ENCODE data around the gene TEX11.
"Not testable (repeated sequence)": the region's sequence is repeated elsewhere in the genome, so short reads cannot be mapped to it uniquely, and the experiment has no call there.

TEX11 gene

DNA sequence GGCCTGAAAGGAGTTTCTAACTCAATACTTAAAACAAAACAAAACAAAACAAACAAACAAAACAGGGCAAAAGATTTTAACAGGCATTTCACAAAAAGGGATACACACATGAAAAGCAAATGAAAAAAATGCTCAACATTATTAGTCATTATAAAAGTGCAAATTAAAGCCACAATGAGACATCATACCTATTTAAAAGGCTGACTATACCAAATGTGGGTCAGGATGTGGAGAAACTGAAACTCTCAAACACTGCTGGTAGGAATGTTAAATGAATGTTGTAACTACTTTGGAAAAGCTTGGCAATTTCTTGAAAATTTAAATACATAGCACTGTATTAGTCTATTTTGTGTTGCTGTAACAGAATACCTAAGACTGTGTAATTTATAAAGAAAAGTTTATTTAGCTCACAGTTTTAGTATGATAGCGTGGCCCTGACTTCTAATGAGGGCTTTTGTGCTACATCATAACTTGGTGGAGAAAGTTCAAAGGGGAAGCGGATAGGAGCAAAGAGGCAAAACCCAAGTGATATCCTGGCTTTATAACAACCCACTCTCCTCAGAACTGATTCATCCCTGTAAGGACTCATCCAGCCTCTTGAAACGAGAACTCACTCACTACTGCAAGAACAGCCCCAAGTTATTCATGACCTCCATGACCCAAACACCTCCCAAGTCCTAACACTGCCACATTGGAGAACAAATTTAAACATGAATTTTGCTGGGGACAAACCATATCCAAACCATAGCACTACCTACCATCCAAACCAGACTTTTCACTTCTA, 214.0 kb downstream of the TEX11 start:
- Histone ChIP-seq H2BK15ac (ENCODE audit: low read depth, poor library complexity, severe bottlenecking) (no peak overlapping the region), H2BK12ac (ENCODE audit: low read length in 2 of 2) (no peak overlapping the region), H3K14ac (ENCODE audit: low read length in 2 of 2) (no peak overlapping the region), H3K23ac (ENCODE audit: low read length in 2 of 2) (no peak overlapping the region), H3K4me1 (ENCODE audit: control insufficient read depth, insufficient read depth, low read depth, low read length) (no peaks in the 10 kb centered on the region), H3K4me3 (ENCODE audit: insufficient read depth in 1 of 2, low read depth in 1 of 2, low read length in 2 of 2) (no peak overlapping the region), H3K36me3 (ENCODE audit: control insufficient read depth in 1 of 2, insufficient read depth in 2 of 2, low read depth in 1 of 2, low read length in 2 of 2) (no peaks in the 10 kb centered on the region), H3K18ac (ENCODE audit: low read depth in 1 of 2, low read length in 2 of 2) (no peak overlapping the region), H3K4me2 (ENCODE audit: low read length, poor library complexity, severe bottlenecking) (no peak overlapping the region), H2BK5ac (ENCODE audit: low read depth, low read length, poor library complexity, severe bottlenecking) (no peak overlapping the region), H3K79me1 (replicated peaks; ENCODE audit: low read length, poor library complexity, severe bottlenecking) (no peaks in the 10 kb centered on the region), H3K9me3 (ENCODE audit: control insufficient read depth, low read length) (no peaks in the 10 kb centered on the region), H2AK5ac (ENCODE audit: low read length, severe bottlenecking) (no peak overlapping the region), H3K27me3 (ENCODE audit: control insufficient read depth in 1 of 2, insufficient read depth in 1 of 2, low read length in 2 of 2) (peaks cover 0 to 16% of the 10 kb centered on the region in 2 experiments), H4K8ac (ENCODE audit: low read length) (no peak overlapping the region), H2BK120ac (ENCODE audit: low read depth, low read length) (no peak overlapping the region), H3K27ac (ENCODE audit: low read length, poor library complexity, severe bottlenecking) (no peak overlapping the region), H3K9ac (ENCODE audit: low read length) (no peak overlapping the region), H2AFZ (ENCODE audit: low read depth, low read length) (no peak overlapping the region), H3K4ac (ENCODE audit: low read depth in 1 of 2, low read length in 2 of 2) (no peak overlapping the region), H4K91ac (ENCODE audit: low read length) (no peak overlapping the region)
- WGBS: 81% methylated on average over 2 of the region's 3 CpGs
- DNase-seq: no peak

DNA sequence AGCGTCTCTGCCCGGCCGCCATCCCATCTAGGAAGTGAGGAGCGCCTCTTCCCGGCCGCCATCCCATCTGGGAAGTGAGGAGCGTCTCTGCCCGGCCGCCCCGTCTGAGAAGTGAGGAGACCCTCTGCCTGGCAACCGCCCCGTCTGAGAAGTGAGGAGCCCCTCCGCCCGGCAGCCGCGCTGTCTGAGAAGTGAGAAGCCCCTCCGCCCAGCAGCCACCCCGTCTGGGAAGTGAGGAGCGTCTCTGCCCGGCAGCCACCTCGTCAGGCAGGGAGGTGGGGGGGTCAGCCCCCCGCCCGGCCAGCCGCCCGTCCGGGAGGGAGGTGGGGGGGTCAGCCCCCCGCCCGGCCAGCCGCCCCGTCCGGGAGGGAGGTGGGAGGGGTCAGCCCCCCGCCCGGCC, 229.1 kb downstream of the TEX11 start:
- WGBS: 97% methylated on average over 6 of the region's 33 CpGs
- not testable (repeated sequence) for H3K27ac ChIP-seq (ENCODE audit: low read length, poor library complexity, severe bottlenecking); H3K36me3 ChIP-seq (ENCODE audit: control insufficient read depth in 1 of 2, insufficient read depth in 2 of 2, low read depth in 1 of 2, low read length in 2 of 2); H3K4me1 ChIP-seq (ENCODE audit: control insufficient read depth, insufficient read depth, low read depth, low read length); H4K8ac ChIP-seq (ENCODE audit: low read length); H3K79me1 ChIP-seq (replicated peaks; ENCODE audit: low read length, poor library complexity, severe bottlenecking); H2BK15ac ChIP-seq (ENCODE audit: low read depth, poor library complexity, severe bottlenecking); H4K91ac ChIP-seq (ENCODE audit: low read length); H3K4me2 ChIP-seq (ENCODE audit: low read length, poor library complexity, severe bottlenecking); H3K9ac ChIP-seq (ENCODE audit: low read length); H3K9me3 ChIP-seq (ENCODE audit: control insufficient read depth, low read length); H2AFZ ChIP-seq (ENCODE audit: low read depth, low read length); H3K18ac ChIP-seq (ENCODE audit: low read depth in 1 of 2, low read length in 2 of 2); H3K4ac ChIP-seq (ENCODE audit: low read depth in 1 of 2, low read length in 2 of 2); H2BK12ac ChIP-seq (ENCODE audit: low read length in 2 of 2); H2BK5ac ChIP-seq (ENCODE audit: low read depth, low read length, poor library complexity, severe bottlenecking); H3K23ac ChIP-seq (ENCODE audit: low read length in 2 of 2); H3K4me3 ChIP-seq (ENCODE audit: insufficient read depth in 1 of 2, low read depth in 1 of 2, low read length in 2 of 2); H2AK5ac ChIP-seq (ENCODE audit: low read length, severe bottlenecking); DNase-seq; H3K14ac ChIP-seq (ENCODE audit: low read length in 2 of 2); H2BK120ac ChIP-seq (ENCODE audit: low read depth, low read length)
- peaks cover 0 to 13% of the 10 kb centered on the region in 2 experiments for H3K27me3 ChIP-seq (ENCODE audit: control insufficient read depth in 1 of 2, insufficient read depth in 1 of 2, low read length in 2 of 2)

DNA sequence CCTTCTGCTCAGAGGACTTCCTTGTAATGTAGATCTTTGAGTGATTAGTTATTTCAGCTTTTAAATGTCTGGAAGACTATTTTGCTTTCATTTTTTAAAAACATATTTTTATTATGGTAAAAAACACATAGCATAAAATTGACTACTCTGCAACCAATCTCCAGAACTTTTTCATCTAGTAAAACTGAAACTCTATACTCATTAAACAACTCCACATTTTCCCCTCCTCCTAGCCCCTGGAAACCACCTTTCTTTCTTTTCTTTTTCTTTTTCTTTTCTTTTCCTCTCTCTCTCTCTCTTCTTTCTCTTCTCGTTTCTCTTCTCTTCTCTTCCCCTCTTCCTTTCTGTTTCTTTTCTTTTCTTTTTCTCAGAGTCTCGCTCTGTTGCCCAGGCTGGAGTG, 233.2 kb downstream of the TEX11 start:
- no peak overlapping the region for H2AFZ ChIP-seq (ENCODE audit: low read depth, low read length)
- no peak overlapping the region for H2BK5ac ChIP-seq (ENCODE audit: low read depth, low read length, poor library complexity, severe bottlenecking)
- H3K36me3 ChIP-seq (ENCODE audit: control insufficient read depth in 1 of 2, insufficient read depth in 2 of 2, low read depth in 1 of 2, low read length in 2 of 2): no peaks in the 10 kb centered on the region
- no peak for DNase-seq
- no peak overlapping the region for H2AK5ac ChIP-seq (ENCODE audit: low read length, severe bottlenecking)
- no peak overlapping the region for H4K8ac ChIP-seq (ENCODE audit: low read length)
- H3K27ac ChIP-seq (ENCODE audit: low read length, poor library complexity, severe bottlenecking): no peak overlapping the region
- no peak overlapping the region for H2BK15ac ChIP-seq (ENCODE audit: low read depth, poor library complexity, severe bottlenecking)
- no peak overlapping the region for H3K18ac ChIP-seq (ENCODE audit: low read depth in 1 of 2, low read length in 2 of 2)
- WGBS: 68% methylated on average over 2 of the region's 2 CpGs
- no peak overlapping the region for H3K4me3 ChIP-seq (ENCODE audit: insufficient read depth in 1 of 2, low read depth in 1 of 2, low read length in 2 of 2)
- H3K9me3 ChIP-seq (ENCODE audit: control insufficient read depth, low read length): no peaks in the 10 kb centered on the region
- no peak overlapping the region for H3K14ac ChIP-seq (ENCODE audit: low read length in 2 of 2)
- no peak overlapping the region for H3K4ac ChIP-seq (ENCODE audit: low read depth in 1 of 2, low read length in 2 of 2)
- no peak overlapping the region for H3K9ac ChIP-seq (ENCODE audit: low read length)
- no peak overlapping the region for H2BK12ac ChIP-seq (ENCODE audit: low read length in 2 of 2)
- H3K79me1 ChIP-seq (replicated peaks; ENCODE audit: low read length, poor library complexity, severe bottlenecking): no peaks in the 10 kb centered on the region
- H3K4me2 ChIP-seq (ENCODE audit: low read length, poor library complexity, severe bottlenecking): no peak overlapping the region
- H3K4me1 ChIP-seq (ENCODE audit: control insufficient read depth, insufficient read depth, low read depth, low read length): no peaks in the 10 kb centered on the region
- H3K27me3 ChIP-seq (ENCODE audit: control insufficient read depth in 1 of 2, insufficient read depth in 1 of 2, low read length in 2 of 2): peaks cover 0 to 20% of the 10 kb centered on the region in 2 experiments
- H3K23ac ChIP-seq (ENCODE audit: low read length in 2 of 2): no peak overlapping the region
- no peak overlapping the region for H2BK120ac ChIP-seq (ENCODE audit: low read depth, low read length)
- no peak overlapping the region for H4K91ac ChIP-seq (ENCODE audit: low read length)

DNA sequence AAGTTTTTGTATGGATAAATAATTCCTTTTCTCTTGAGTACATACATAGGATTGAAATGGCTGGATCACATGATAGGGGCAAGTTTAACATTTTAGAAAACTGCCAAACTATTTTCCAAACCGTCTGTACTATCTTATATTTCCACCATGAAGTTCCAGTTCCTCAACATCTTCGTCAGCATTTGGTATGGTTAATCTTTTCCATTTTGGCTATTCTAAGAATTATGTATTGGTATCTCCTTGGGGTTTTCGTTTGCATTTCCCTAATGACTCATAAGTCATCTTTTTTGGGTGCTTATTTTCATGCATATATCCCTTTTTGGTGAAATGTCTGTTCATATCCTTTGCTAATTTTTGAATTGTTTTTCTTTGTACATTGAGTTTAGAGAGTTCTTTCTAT, 236.2 kb downstream of the TEX11 start:
- H4K91ac ChIP-seq (ENCODE audit: low read length): no peak overlapping the region
- no peak overlapping the region for H2AK5ac ChIP-seq (ENCODE audit: low read length, severe bottlenecking)
- no peak overlapping the region for H2AFZ ChIP-seq (ENCODE audit: low read depth, low read length)
- no peak overlapping the region for H2BK120ac ChIP-seq (ENCODE audit: low read depth, low read length)
- no peak overlapping the region for H2BK5ac ChIP-seq (ENCODE audit: low read depth, low read length, poor library complexity, severe bottlenecking)
- no peak overlapping the region for H3K4me3 ChIP-seq (ENCODE audit: insufficient read depth in 1 of 2, low read depth in 1 of 2, low read length in 2 of 2)
- H3K9ac ChIP-seq (ENCODE audit: low read length): no peak overlapping the region
- H2BK12ac ChIP-seq (ENCODE audit: low read length in 2 of 2): no peak overlapping the region
- H3K27me3 ChIP-seq (ENCODE audit: control insufficient read depth in 1 of 2, insufficient read depth in 1 of 2, low read length in 2 of 2): peaks cover 0 to 36% of the 10 kb centered on the region in 2 experiments
- no CpG with 5 or more reads among the region's 3 CpGs for WGBS
- no peaks in the 10 kb centered on the region for H3K36me3 ChIP-seq (ENCODE audit: control insufficient read depth in 1 of 2, insufficient read depth in 2 of 2, low read depth in 1 of 2, low read length in 2 of 2)
- no peak overlapping the region for H3K4ac ChIP-seq (ENCODE audit: low read depth in 1 of 2, low read length in 2 of 2)
- no peak overlapping the region for H3K4me2 ChIP-seq (ENCODE audit: low read length, poor library complexity, severe bottlenecking)
- H3K4me1 ChIP-seq (ENCODE audit: control insufficient read depth, insufficient read depth, low read depth, low read length): no peaks in the 10 kb centered on the region
- H3K14ac ChIP-seq (ENCODE audit: low read length in 2 of 2): no peak overlapping the region
- H3K9me3 ChIP-seq (ENCODE audit: control insufficient read depth, low read length): no peaks in the 10 kb centered on the region
- H2BK15ac ChIP-seq (ENCODE audit: low read depth, poor library complexity, severe bottlenecking): no peak overlapping the region
- no peak overlapping the region for H3K18ac ChIP-seq (ENCODE audit: low read depth in 1 of 2, low read length in 2 of 2)
- H4K8ac ChIP-seq (ENCODE audit: low read length): no peak overlapping the region
- DNase-seq: no peak
- H3K79me1 ChIP-seq (replicated peaks; ENCODE audit: low read length, poor library complexity, severe bottlenecking): no peaks in the 10 kb centered on the region
- H3K23ac ChIP-seq (ENCODE audit: low read length in 2 of 2): no peak overlapping the region
- no peak overlapping the region for H3K27ac ChIP-seq (ENCODE audit: low read length, poor library complexity, severe bottlenecking)

Measured in mesenchymal stem cell (in vitro differentiated cells and primary cell).